Chondrocyte (in vitro differentiated cells): ENCODE measurements around the gene APOC4. TPM values are rescaled to one million over a fixed set of nuclear protein-coding genes. Genes with fewer than 3 reads are reported as not detected.

Source experiments
- DNase-seq: peaks from one replicate; pipeline ENCODE4 v3.0.0; 2021; ENCODE audit warnings: mixed read lengths, low spot score
- H3K27ac Mint-ChIP-seq: one replicate; pipeline ENCODE4 v1.8.0; 2021; ENCODE audit warnings: mild to moderate bottlenecking, moderate library complexity, mixed read lengths; ENCODE audit not compliant: unreplicated experiment
- H3K27me3 Mint-ChIP-seq: 2 replicates; pipeline ENCODE4 v1.8.0; 2021; ENCODE audit warnings: low read depth, mixed read lengths
- H3K36me3 Mint-ChIP-seq: 2 replicates; pipeline ENCODE4 v1.8.0; 2021; ENCODE audit warnings: low read depth, mixed read lengths
- H3K4me1 Mint-ChIP-seq: 2 replicates; pipeline ENCODE4 v1.8.0; 2021; ENCODE audit warnings: low read depth, mild to moderate bottlenecking, mixed read lengths
- H3K4me3 Mint-ChIP-seq: one replicate; pipeline ENCODE4 v1.8.0; 2021; ENCODE audit warnings: mild to moderate bottlenecking, moderate library complexity, mixed read lengths; ENCODE audit not compliant: unreplicated experiment
- H3K9me3 Mint-ChIP-seq: 2 replicates; pipeline ENCODE4 v1.8.0; 2021; ENCODE audit warnings: low read depth, mixed read lengths
- long read RNA-seq: library from polyadenylated mRNA; stranded (forward); transcript quantifications from one replicate; pipeline ENCODE4 v2.0.0, GENCODE V29; 2021
- total RNA-seq: library from RNA; stranded (reverse); gene quantifications from 3 replicates; pipeline ENCODE4 v1.2.1, GENCODE V29; 2021
- TF ChIP-seq, protein P1 (sequence below): fragments of 200-600 bp; sonication (generic); IDR thresholded peaks from 2 replicates; pipeline ENCODE4 v1.5.0; 2021; ENCODE audit warnings: antibody characterized with exemption, mild to moderate bottlenecking, moderate library complexity

The APOC4 gene, protein sequence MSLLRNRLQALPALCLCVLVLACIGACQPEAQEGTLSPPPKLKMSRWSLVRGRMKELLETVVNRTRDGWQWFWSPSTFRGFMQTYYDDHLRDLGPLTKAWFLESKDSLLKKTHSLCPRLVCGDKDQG
- total RNA-seq: not detected in 3 replicates
- long read RNA-seq: 0 reads

DNA sequence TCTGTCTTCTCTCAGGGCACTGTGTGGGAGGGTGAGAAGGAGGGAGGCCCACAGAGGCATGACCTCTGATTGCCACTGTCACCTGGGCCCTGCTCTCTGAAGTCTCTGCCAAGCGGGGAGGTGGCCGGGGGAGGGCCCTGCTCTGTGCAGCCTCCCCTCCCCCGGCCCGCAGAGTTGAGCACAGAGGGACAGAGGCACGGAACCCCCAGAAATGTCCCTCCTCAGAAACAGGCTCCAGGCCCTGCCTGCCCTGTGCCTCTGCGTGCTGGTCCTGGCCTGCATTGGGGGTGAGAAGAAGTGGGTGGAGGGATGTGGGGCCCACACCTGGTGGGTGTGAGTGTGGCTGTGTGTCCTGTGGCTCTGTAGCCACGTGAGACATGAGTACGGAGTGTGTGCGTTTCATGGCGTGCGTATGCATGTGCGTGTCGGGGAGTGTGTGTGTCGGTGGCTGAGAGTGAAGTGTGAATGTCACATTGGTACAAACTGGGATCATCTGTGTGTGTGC lies at the start of gene APOC4:
Gene APOC4, plus strand, starts transcription at position 171 of the 505 bp plus-strand sequence. Its CDS starts 41 bp downstream, at position 212.
- no peak for DNase-seq
- Mint-ChIP-seq H3K4me3 (no peak within 1 kb of the TSS), H3K27me3 (no peaks in the 10 kb centered on the region), H3K4me1 (peaks cover 4% of the 10 kb centered on the region), H3K9me3 (no peaks in the 10 kb centered on the region), H3K27ac (no peak within 1 kb of the TSS), H3K36me3 (no peaks in the 10 kb centered on the region)
- TF ChIP-seq, protein P1, sequence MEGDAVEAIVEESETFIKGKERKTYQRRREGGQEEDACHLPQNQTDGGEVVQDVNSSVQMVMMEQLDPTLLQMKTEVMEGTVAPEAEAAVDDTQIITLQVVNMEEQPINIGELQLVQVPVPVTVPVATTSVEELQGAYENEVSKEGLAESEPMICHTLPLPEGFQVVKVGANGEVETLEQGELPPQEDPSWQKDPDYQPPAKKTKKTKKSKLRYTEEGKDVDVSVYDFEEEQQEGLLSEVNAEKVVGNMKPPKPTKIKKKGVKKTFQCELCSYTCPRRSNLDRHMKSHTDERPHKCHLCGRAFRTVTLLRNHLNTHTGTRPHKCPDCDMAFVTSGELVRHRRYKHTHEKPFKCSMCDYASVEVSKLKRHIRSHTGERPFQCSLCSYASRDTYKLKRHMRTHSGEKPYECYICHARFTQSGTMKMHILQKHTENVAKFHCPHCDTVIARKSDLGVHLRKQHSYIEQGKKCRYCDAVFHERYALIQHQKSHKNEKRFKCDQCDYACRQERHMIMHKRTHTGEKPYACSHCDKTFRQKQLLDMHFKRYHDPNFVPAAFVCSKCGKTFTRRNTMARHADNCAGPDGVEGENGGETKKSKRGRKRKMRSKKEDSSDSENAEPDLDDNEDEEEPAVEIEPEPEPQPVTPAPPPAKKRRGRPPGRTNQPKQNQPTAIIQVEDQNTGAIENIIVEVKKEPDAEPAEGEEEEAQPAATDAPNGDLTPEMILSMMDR: no peak

DNA sequence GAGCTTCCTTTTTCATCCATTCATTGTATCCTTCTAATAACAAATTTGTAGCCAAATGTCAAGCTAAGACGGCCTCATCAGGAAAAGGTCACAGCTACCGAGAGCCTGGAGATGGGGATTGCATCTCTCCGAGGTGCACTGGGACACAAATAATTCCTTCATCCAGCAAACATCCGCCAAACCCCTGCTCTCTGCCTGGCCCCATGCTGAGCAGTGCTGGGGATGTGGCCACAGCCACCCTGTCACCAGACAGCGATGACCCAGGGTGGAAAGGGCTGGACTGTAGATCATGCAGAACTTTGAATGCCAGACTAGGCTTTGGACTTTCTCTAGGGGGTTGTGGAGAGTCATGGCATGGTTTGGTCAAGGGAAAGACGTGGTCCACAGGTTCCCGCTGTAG lies 49.1 kb upstream of the APOC4 start:
- Mint-ChIP-seq H3K9me3 (no peaks in the 10 kb centered on the region), H3K36me3 (peaks cover 25% of the 10 kb centered on the region), H3K27ac (peak overlapping the region; percentile 32), H3K4me3 (peak overlapping the region; percentile 82), H3K4me1 (peaks cover 26% of the 10 kb centered on the region), H3K27me3 (no peaks in the 10 kb centered on the region)
- no peak for DNase-seq
- TF ChIP-seq, protein P1: no peak

DNA sequence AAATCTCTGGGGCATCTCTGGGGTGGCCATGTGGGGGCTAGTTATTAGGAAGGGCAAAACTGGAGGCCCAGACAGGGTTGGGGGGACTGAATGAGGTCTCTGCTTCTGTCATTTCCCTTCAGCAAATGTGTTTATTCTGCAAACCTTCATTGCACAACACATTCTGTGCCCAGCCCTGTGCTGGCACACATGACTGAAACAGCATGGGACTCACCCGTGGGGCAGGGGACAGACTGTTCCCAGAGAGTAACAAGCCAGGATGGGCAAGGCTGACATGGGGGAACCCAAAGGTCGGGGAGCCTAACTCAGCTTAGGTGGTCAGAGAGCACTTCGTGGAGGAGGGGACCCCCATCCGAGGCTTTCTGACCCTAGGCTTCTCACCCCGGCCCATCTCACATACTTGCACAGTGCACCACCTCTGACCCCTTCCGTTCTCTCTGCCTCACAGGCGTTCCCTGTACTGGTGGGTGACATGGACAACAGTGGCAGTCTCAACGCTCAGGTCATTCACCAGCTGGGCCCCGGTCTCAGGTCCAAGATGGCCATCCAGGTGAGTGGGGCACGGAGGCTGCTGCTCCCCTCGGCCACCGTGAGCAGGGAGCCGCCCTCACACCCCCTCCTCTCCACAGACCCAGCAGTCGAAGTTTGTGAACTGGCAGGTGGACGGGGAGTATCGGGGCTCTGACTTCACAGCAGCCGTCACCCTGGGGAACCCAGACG lies 48.5 kb upstream of the APOC4 start:
- peaks cover 25% of the 10 kb centered on the region for H3K36me3 Mint-ChIP-seq
- TF ChIP-seq, protein P1: no peak
- no peaks in the 10 kb centered on the region for H3K27me3 Mint-ChIP-seq
- peaks cover 26% of the 10 kb centered on the region for H3K4me1 Mint-ChIP-seq
- H3K27ac Mint-ChIP-seq: no peak overlapping the region
- H3K9me3 Mint-ChIP-seq: no peaks in the 10 kb centered on the region
- DNase-seq: no peak
- H3K4me3 Mint-ChIP-seq: no peak overlapping the region

DNA sequence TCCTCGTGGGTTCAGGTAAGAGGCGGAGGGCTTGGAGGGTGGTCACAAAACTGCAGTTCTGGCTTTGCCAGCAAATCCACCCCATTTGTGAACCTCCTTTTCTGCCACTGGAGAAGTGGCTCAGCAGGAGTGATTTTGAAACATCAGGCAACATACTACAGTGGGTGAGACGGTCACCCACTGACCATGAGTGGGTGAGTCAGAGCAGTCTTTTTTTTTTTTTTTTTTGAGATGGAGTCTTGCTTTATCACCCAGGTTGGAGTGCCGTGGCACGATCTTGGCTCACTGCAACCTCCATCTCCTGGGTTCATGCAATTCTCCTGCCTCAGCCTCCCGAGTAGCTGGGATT lies 48.0 kb upstream of the APOC4 start:
- Mint-ChIP-seq H3K36me3 (peaks cover 24% of the 10 kb centered on the region), H3K27me3 (no peaks in the 10 kb centered on the region), H3K27ac (no peak overlapping the region), H3K9me3 (no peaks in the 10 kb centered on the region), H3K4me3 (no peak overlapping the region), H3K4me1 (peaks cover 25% of the 10 kb centered on the region)
- no peak for DNase-seq
- TF ChIP-seq, protein P1: no peak

DNA sequence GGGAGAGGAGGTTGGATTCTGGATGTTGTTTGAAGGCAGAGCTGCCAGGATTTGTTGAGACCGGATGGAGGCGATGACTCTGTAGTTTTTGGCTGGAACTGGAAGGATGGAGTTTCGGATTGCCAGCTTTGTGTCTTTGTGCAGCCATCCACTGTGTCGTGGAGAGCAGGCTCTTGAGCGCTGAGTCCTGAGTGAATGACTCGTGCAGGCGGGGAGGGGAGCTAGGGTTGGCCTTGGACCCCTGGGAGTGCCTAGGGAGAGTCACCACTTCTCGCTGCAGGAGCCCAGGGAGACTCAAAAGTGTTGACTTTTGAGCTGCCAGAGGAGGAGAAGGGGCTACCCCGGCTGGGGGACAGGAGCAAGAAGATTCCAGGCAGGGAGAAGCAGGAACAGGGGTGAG lies 47.1 kb upstream of the APOC4 start:
- no peaks in the 10 kb centered on the region for H3K27me3 Mint-ChIP-seq
- H3K4me1 Mint-ChIP-seq: peaks cover 21% of the 10 kb centered on the region
- no peak overlapping the region for H3K4me3 Mint-ChIP-seq
- TF ChIP-seq, protein P1: no peak
- H3K9me3 Mint-ChIP-seq: no peaks in the 10 kb centered on the region
- DNase-seq: no peak
- peaks cover 22% of the 10 kb centered on the region for H3K36me3 Mint-ChIP-seq
- peak overlapping the region; percentile 63 for H3K27ac Mint-ChIP-seq
